GM10248 (cell line): ENCODE results near the gene RAB35.

Experiments
- CTCF ChIA-PET: fragments of 300-600 bp; sonication (Branson Sonifier 250); formaldehyde crosslinking; extraction: SDS; loops from one replicate; lab custom pipeline; 2021; ENCODE audit warnings: antibody characterized with exemption; lab: Yijun Ruan, JAX
- POLR2A ChIA-PET: fragments of 350-650 bp; sonication (Branson Sonifier 250); formaldehyde crosslinking; extraction: SDS; loops from one replicate; lab custom pipeline; 2020; ENCODE audit warnings: antibody characterized with exemption; lab: Yijun Ruan, JAX
- DNase-seq: peaks from one replicate; pipeline ENCODE4 v3.0.0; 2012; ENCODE audit errors: extremely low spot score
- TF ChIP-seq, protein P1 (sequence below): IDR thresholded peaks from 2 replicates; pipeline ENCODE4 v1.5.1; 2012; ENCODE audit warnings: mild to moderate bottlenecking, low read depth; ENCODE audit errors: extremely low read depth, missing control alignments, control extremely low read depth

Gene RAB35

DNA sequence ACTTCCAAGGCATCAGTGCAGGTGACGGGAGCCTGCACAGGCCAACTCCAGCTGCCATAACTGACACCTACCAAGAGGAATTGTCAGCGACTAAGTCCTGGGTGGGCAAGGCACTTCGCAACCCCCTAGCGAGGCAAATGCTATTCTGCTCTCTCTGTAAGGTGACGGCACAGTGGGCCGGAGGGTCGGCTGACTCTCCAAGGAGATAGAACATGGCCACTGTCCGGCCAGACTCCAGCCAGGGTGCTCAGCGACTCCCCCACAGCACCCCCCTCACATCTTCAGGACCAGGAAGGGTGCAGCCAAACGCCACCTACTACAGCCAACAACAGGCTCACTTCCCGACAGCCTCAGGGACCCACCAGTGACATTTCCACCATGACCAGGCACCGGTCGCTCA, 13.2 kb downstream of the RAB35 start:
- CTCF ChIA-PET, result interaction anchor here (1.0 to 3.3 kb wide), 4 partner anchors 12 to 98 kb away, joined by 3 to 13 read pairs (median 3); partner anchors contain the start of gene RPLP0
- no peak for DNase-seq
- POLR2A ChIA-PET, result interaction anchor here (0.7 kb wide), 1 partner anchor 11 kb away, joined by 3 read pairs; no protein-coding TSS in a partner anchor
- TF ChIP-seq, protein P1, sequence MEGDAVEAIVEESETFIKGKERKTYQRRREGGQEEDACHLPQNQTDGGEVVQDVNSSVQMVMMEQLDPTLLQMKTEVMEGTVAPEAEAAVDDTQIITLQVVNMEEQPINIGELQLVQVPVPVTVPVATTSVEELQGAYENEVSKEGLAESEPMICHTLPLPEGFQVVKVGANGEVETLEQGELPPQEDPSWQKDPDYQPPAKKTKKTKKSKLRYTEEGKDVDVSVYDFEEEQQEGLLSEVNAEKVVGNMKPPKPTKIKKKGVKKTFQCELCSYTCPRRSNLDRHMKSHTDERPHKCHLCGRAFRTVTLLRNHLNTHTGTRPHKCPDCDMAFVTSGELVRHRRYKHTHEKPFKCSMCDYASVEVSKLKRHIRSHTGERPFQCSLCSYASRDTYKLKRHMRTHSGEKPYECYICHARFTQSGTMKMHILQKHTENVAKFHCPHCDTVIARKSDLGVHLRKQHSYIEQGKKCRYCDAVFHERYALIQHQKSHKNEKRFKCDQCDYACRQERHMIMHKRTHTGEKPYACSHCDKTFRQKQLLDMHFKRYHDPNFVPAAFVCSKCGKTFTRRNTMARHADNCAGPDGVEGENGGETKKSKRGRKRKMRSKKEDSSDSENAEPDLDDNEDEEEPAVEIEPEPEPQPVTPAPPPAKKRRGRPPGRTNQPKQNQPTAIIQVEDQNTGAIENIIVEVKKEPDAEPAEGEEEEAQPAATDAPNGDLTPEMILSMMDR, result no peak

DNA sequence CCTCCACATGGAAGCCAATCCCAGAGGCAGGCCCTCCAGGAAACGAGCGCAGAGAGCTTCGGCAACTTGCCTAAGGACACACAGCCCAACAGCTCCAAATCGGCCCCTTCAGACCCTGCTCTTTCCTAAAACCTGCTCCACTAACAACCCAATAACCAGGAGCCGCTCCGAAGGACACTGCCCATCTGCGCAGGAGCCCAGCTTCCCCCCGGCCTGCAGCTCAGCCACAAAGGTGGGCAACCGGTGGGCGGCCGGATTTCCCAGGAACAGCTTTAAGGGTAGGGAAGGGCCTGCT, 13.6 kb downstream of the RAB35 start:
- ChIA-PET POLR2A (interaction anchor here (0.7 kb wide), 1 partner anchor 12 kb away, joined by 3 read pairs; no protein-coding TSS in a partner anchor), CTCF (interaction anchor here (1.0 to 3.3 kb wide), 4 partner anchors 12 to 98 kb away, joined by 3 to 13 read pairs (median 3); partner anchors contain the start of gene RPLP0)

DNA sequence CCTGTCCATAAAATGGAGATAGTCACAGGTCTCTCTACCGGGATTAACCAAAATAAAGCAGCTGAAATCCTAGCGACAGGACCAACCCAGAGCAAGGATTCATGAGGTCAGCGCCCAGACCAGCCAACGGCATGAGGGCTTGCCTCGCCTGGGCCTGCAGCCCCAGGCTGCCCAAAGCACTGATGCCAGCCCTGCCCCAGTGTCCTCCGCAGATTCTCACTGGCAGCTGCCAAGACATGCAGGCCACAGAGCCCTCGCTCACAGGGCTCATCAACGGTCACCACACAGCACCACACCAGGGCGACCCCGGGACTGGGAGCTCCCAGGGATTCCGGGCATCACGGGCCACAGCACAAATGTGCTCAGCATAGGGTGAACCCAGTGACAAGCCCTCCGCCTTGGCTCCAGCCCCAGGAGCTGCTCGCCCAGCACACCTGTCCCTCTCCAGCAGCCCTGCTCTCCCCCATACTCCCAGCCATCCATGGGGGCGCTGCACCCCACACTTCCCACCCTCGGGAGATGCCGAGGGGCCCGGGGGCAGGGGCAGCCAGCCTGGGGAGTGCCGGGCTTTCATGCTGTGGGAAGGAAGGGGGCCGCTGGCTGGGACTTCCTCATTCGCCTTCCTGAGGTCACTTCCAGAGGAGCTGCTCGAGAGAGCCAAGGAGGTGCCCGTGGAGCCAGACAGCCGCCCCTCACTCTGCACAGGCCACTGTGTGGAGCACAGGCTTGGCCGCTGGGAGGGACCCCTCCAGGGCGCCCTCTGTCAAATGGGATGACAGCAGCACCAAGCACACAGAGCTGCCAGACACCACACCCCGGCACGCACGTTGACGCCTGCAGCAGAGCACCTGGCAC, 14.1 kb downstream of the RAB35 start:
- DNase-seq, result no peak
- ChIA-PET CTCF (interaction anchor here (1.0 to 3.3 kb wide), 5 partner anchors 8 to 99 kb away, joined by 3 to 13 read pairs (median 3); partner anchors contain the start of gene RPLP0), POLR2A (interaction anchor here (0.7 kb wide), 1 partner anchor 12 kb away, joined by 3 read pairs; no protein-coding TSS in a partner anchor)
- TF ChIP-seq, protein P1, result no peak

More for the DNA sequence above, 13.6 kb downstream of the RAB35 start:
- no peak for DNase-seq
- TF ChIP-seq, protein P1, result no peak

DNA sequence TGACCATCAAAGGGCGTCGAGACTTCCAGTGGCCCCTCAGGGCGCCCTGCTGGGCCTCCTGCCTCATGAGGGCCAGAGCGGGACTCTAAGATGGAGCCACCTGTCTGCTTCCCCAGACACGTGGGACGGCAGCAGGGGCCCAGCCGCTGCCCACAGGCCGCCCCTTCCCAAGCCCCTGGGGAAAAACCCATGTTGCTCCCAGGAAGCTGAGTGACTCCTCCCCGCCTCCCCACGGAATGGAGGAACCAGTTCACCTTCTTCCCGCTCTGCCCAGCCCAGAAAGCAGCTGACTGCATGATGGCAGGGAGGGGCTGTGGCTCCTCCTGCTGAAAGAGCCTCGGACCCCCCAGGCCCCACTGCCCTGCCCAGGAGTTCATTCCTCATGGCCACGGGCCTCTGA, 14.9 kb downstream of the RAB35 start:
- ChIA-PET POLR2A (interaction anchor here (0.9 kb wide), 1 partner anchor 15 kb away, joined by 3 read pairs; no protein-coding TSS in a partner anchor), CTCF (interaction anchor here (1.0 to 3.3 kb wide), 4 partner anchors 9 to 100 kb away, joined by 3 to 13 read pairs (median 4); partner anchors contain the start of gene RPLP0)
- no peak for DNase-seq
- TF ChIP-seq, protein P1, result no peak

DNA sequence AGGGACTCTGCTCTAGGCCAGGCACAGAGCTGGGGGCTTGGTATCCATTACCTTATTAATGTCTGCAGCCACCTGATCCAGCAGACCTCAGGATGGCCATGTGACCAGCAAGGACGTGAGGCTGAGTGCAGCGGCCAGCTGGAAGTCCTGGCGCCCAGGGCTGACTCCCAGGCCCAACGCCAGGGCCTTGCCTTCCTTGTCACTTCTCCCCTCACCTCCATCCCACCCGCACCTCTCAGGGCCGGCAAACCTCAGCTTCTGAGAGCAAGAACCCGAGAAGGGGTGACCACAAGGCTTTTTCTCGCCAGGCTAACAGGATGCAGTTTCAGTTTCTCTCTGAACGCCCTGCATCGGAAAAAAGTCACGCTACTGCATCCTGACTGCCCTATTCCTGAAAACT, 15.4 kb downstream of the RAB35 start:
- TF ChIP-seq, protein P1, result no peak
- ChIA-PET CTCF (interaction anchor here (1.0 to 3.3 kb wide), 3 partner anchors 9 to 14 kb away, joined by 3 to 13 read pairs (median 5); no protein-coding TSS in a partner anchor), POLR2A (interaction anchor here (0.9 to 1.0 kb wide), 2 partner anchors 14 to 15 kb away, joined by 3 read pairs; no protein-coding TSS in a partner anchor)
- DNase-seq, result peak; percentile 48

DNA sequence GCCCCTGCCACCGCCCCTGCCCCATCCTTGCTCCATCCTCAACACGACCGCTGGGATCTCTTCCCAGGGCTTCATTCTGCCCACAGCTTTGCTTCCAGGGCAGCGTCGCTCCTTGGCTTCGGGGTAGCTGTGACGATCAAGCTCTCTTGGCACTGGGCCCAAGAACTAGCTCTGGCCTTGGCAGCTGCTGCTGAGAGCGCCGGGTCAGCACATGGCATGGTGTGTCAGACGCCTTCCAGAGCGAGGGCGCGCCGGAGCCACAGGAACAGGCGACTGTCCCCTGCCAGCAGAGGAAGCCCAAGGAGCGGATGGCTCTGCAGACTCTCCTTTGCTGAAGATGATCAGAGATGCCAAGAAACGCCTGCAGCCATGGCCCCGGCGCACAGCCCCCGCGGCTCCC, 15.9 kb downstream of the RAB35 start:
- no peak for DNase-seq
- TF ChIP-seq, protein P1, result no peak
- ChIA-PET POLR2A (interaction anchor here (0.9 to 1.2 kb wide), 3 partner anchors 14 to 100 kb away, joined by 3 to 7 read pairs (median 3); partner anchors contain the start of gene RPLP0), CTCF (interaction anchor here (1.8 to 3.3 kb wide), 2 partner anchors 13 to 14 kb away, joined by 5 to 13 read pairs; no protein-coding TSS in a partner anchor)
